MM.1S (cell line): Measurements from ENCODE around the gene CPS1.

Experiments
- DNase-seq: peaks from one replicate; pipeline ENCODE4 v3.0.0-alpha.2; 2015
- H2AFZ ChIP-seq: fragments of 300-600 bp; sonication (generic); 2 replicates; pipeline ENCODE4 v1.6.0; 2016; ENCODE audit warnings: antibody characterized with exemption, low read length
- H3F3A ChIP-seq: fragments of 300-600 bp; sonication (generic); 2 replicates; pipeline ENCODE4 v1.6.1; 2016; ENCODE audit warnings: mild to moderate bottlenecking, antibody characterized with exemption, low read length, moderate library complexity, mixed read lengths; ENCODE audit not compliant: insufficient read depth
- H3K27ac ChIP-seq: fragments of 300-600 bp; sonication (generic); 2 replicates; pipeline ENCODE4 v1.5.1; 2016; ENCODE audit warnings: mild to moderate bottlenecking, low read length
- H3K27me3 ChIP-seq: fragments of 300-600 bp; sonication (generic); replicated peaks from 2 replicates; pipeline ENCODE4 v1.6.0; 2016; ENCODE audit warnings: low read length; ENCODE audit not compliant: insufficient read depth
- H3K36me3 ChIP-seq: fragments of 300-600 bp; sonication (generic); replicated peaks from 2 replicates; pipeline ENCODE4 v1.6.1; 2016; ENCODE audit warnings: mild to moderate bottlenecking, low read length, mixed read lengths; ENCODE audit not compliant: insufficient read depth
- H3K4me1 ChIP-seq: fragments of 300-600 bp; sonication (generic); 2 replicates; pipeline ENCODE4 v1.6.1; 2016; ENCODE audit warnings: low read length, mixed read lengths
- H3K4me2 ChIP-seq: fragments of 300-600 bp; sonication (generic); 2 replicates; pipeline ENCODE4 v1.6.0; 2016; ENCODE audit warnings: low read depth, low read length
- H3K4me3 ChIP-seq: fragments of 300-600 bp; sonication (generic); 2 replicates; pipeline ENCODE4 v1.5.1; 2016; ENCODE audit warnings: low read length, mixed read lengths
- H3K79me2 ChIP-seq: fragments of 300-600 bp; sonication (generic); 2 replicates; pipeline ENCODE4 v1.6.1; 2016; ENCODE audit warnings: mixed run types, low read length, mixed read lengths
- H3K9ac ChIP-seq: fragments of 300-600 bp; sonication (generic); 2 replicates; pipeline ENCODE4 v1.6.1; 2016; ENCODE audit warnings: low read length, mixed read lengths
- H3K9me2 ChIP-seq: fragments of 300-600 bp; sonication (generic); replicated peaks from 2 replicates; pipeline ENCODE4 v1.6.1; 2016; ENCODE audit warnings: mild to moderate bottlenecking, low read length, mixed read lengths; ENCODE audit not compliant: insufficient read depth
- H3K9me3 ChIP-seq: fragments of 300-600 bp; sonication (generic); replicated peaks from 2 replicates; pipeline ENCODE4 v1.6.1; 2016; ENCODE audit warnings: mild to moderate bottlenecking, low read length, mixed read lengths; ENCODE audit not compliant: insufficient read depth
- H4K20me1 ChIP-seq: fragments of 300-600 bp; sonication (generic); 2 replicates; pipeline ENCODE4 v1.6.1; 2016; ENCODE audit warnings: mild to moderate bottlenecking, low read length, moderate library complexity, mixed read lengths; ENCODE audit not compliant: insufficient read depth
- EZH2 ChIP-seq: fragments of 300-600 bp; sonication (generic); optimal IDR thresholded peaks from 2 replicates; pipeline ENCODE3; 2017; ENCODE audit warnings: low read depth, mild to moderate bottlenecking, antibody characterized with exemption, low read length, mixed read lengths
- EZH2phosphoT487 ChIP-seq: fragments of 300-600 bp; sonication (generic); IDR thresholded peaks from 2 replicates; pipeline ENCODE4 v1.6.1; 2018; ENCODE audit warnings: antibody characterized with exemption, low read length
- TF ChIP-seq, protein P1 (sequence below): fragments of 300-600 bp; sonication (generic); IDR thresholded peaks from 2 replicates; pipeline ENCODE4 v1.5.1; 2016; ENCODE audit warnings: antibody characterized with exemption, low read length, mixed read lengths

The CPS1 gene

DNA sequence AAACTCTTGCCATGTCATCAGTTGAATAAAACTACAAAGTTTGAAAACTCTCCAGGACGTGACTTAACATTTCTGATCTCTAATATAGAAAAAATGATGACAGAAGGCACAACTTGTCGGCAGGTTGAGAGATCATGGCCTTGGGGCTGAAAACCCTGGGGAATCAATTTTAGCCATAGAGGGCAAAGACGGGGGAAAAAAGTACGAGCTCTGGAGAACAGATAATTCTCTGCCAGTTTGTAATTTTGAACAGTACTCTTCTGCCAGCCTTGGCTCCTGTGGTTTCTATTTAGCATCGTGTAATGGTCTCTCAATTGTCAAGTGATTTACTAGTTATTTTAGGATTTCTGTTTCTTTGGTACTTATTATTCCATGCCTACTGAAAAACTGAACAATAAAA is 25.3 kb upstream of the CPS1 start:
- Histone ChIP-seq H3F3A (no peaks in the 10 kb centered on the region), H4K20me1 (no peaks in the 10 kb centered on the region), H3K9ac (no peak overlapping the region), H3K9me2 (no peaks in the 10 kb centered on the region), H3K4me3 (no peak overlapping the region), H3K27ac (no peak overlapping the region), H3K4me1 (no peaks in the 10 kb centered on the region), H3K36me3 (no peaks in the 10 kb centered on the region), H2AFZ (no peak overlapping the region), H3K79me2 (no peaks in the 10 kb centered on the region), H3K27me3 (no peaks in the 10 kb centered on the region), H3K9me3 (no peaks in the 10 kb centered on the region), H3K4me2 (no peak overlapping the region)
- TF ChIP-seq EZH2 (no peak), EZH2phosphoT487 (no peak)
- TF ChIP-seq, protein P1, sequence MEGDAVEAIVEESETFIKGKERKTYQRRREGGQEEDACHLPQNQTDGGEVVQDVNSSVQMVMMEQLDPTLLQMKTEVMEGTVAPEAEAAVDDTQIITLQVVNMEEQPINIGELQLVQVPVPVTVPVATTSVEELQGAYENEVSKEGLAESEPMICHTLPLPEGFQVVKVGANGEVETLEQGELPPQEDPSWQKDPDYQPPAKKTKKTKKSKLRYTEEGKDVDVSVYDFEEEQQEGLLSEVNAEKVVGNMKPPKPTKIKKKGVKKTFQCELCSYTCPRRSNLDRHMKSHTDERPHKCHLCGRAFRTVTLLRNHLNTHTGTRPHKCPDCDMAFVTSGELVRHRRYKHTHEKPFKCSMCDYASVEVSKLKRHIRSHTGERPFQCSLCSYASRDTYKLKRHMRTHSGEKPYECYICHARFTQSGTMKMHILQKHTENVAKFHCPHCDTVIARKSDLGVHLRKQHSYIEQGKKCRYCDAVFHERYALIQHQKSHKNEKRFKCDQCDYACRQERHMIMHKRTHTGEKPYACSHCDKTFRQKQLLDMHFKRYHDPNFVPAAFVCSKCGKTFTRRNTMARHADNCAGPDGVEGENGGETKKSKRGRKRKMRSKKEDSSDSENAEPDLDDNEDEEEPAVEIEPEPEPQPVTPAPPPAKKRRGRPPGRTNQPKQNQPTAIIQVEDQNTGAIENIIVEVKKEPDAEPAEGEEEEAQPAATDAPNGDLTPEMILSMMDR, result no peak
- DNase-seq, result no peak

DNA sequence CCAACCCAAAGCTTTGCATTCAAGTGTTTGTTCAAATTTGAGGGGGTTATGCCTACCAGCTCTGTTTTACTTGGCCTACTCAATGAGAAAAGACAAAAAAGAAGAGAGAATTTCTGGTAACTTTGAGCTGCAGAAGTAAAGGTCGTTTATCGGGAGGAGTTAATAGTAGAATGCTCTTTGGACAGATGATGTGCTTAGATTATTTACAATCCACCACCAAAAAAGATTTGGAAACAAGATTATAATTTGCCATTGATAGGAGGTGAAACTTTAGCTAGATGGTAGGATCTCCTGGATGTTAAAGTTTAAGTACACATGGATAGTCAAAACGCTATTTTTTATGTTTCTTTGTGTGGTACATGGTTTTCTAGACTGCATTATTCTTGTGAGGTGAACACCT is 24.9 kb upstream of the CPS1 start:
- TF ChIP-seq, protein P1, result no peak
- no peak for TF ChIP-seq EZH2phosphoT487
- Histone ChIP-seq H3K27me3 (no peaks in the 10 kb centered on the region), H3K9ac (no peak overlapping the region), H3K9me3 (no peaks in the 10 kb centered on the region), H3K4me2 (no peak overlapping the region), H3K36me3 (no peaks in the 10 kb centered on the region), H3K27ac (no peak overlapping the region), H3K4me3 (no peak overlapping the region), H2AFZ (no peak overlapping the region), H3K79me2 (no peaks in the 10 kb centered on the region), H3K9me2 (no peaks in the 10 kb centered on the region), H3K4me1 (no peaks in the 10 kb centered on the region), H3F3A (no peaks in the 10 kb centered on the region), H4K20me1 (no peaks in the 10 kb centered on the region)
- DNase-seq, result no peak

DNA sequence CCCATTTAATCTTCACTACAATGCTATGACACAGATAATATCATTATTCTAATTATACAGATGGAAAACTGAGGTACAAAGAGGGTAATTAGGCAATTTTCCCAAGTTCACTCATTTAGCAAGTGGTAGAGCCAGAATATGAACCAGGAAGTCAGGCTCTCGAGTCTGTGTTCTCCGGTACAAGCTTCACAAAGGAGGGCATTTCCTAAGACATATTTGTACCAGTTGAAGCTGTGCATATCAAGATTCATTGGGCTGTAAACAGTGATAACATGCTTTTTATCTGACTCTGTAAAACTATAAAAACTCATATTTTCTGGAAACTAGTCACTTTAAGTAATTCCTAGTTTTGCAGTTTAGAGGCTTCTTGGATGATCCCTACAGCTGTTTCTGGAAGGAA is 23.0 kb upstream of the CPS1 start:
- no peak overlapping the region for H3K27ac ChIP-seq
- no peaks in the 10 kb centered on the region for H3K4me1 ChIP-seq
- no peak overlapping the region for H3K9ac ChIP-seq
- no peaks in the 10 kb centered on the region for H3K9me3 ChIP-seq
- no peaks in the 10 kb centered on the region for H3K9me2 ChIP-seq
- no peak overlapping the region for H2AFZ ChIP-seq
- H3F3A ChIP-seq, result no peaks in the 10 kb centered on the region
- H3K4me2 ChIP-seq, result no peak overlapping the region
- H3K36me3 ChIP-seq, result no peaks in the 10 kb centered on the region
- no peak overlapping the region for H3K4me3 ChIP-seq
- DNase-seq, result no peak
- H3K79me2 ChIP-seq, result no peaks in the 10 kb centered on the region
- no peak for TF ChIP-seq EZH2phosphoT487
- no peak for TF ChIP-seq EZH2
- TF ChIP-seq, protein P1, result no peak
- H4K20me1 ChIP-seq, result no peaks in the 10 kb centered on the region
- H3K27me3 ChIP-seq, result no peaks in the 10 kb centered on the region
